K562 (cell line): ENCODE results near the gene LY6G6F. TPM values are rescaled to one million over a fixed set of nuclear protein-coding genes. Genes with fewer than 3 reads are reported as not detected.

Source experiments
- ARID1B ChIP-seq: fragments of 450-650 bp; IDR thresholded peaks from 2 replicates; pipeline ENCODE4 v1.6.1; 2016; ENCODE audit warnings: antibody characterized with exemption, mild to moderate bottlenecking, inconsistent platforms
- CBFA2T3 ChIP-seq: fragments of 450-650 bp; IDR thresholded peaks from 2 replicates; pipeline ENCODE4 v1.6.1; 2017
- EWSR1 ChIP-seq: fragments of 450-650 bp; IDR thresholded peaks from 2 replicates; pipeline ENCODE4 v1.6.1; 2018; ENCODE audit warnings: borderline replicate concordance, mild to moderate bottlenecking, low read depth, moderate library complexity; ENCODE audit not compliant: partially characterized antibody
- FOXP1 ChIP-seq: sonication (generic); formaldehyde crosslinking; IDR thresholded peaks from 2 replicates; pipeline ENCODE4 v1.8.0; 2022; ENCODE audit warnings: mild to moderate bottlenecking, missing genetic modification reagents
- GABPA ChIP-seq: fragments of 200-800 bp; sonication (Bioruptor generic); conservative IDR thresholded peaks from 2 replicates; pipeline ENCODE4 v1.6.1; 2016; ENCODE audit warnings: low read depth, missing genetic modification characterization, missing compliant biosample characterization
- MAFG ChIP-seq: fragments of 450-650 bp; conservative IDR thresholded peaks from 2 replicates; pipeline ENCODE4 v1.6.1; 2016; ENCODE audit warnings: missing genetic modification characterization, missing compliant biosample characterization
- NR1H2 ChIP-seq: sonication (generic); formaldehyde crosslinking; IDR thresholded peaks from 2 replicates; pipeline ENCODE4 v1.4.0; 2020; ENCODE audit warnings: mild to moderate bottlenecking, missing genetic modification reagents
- RBM17 ChIP-seq: fragments of 200-400 bp; formaldehyde crosslinking; IDR thresholded peaks from 2 replicates; pipeline ENCODE4 v1.6.1; 2017; ENCODE audit warnings: low read depth, mild to moderate bottlenecking, low read length, borderline replicate concordance
- RCOR1 ChIP-seq, 2 experiments: IDR thresholded peaks; 2 replicates each; pipeline ENCODE4 v1.6.1; 2012; ENCODE audit warnings: low read depth in 2 of 2, low read length in 2 of 2, borderline replicate concordance in 1 of 2, improper control_type of control experiment in 1 of 2
- SIX5 ChIP-seq, 2 experiments: IDR thresholded peaks; 2 replicates each; pipeline ENCODE4 v1.6.1; 2011; ENCODE audit warnings: low read length in 2 of 2, borderline replicate concordance in 1 of 2, low read depth in 1 of 2, mild to moderate bottlenecking in 1 of 2, moderate library complexity in 1 of 2; ENCODE audit not compliant: insufficient read depth in 1 of 2
- SREBF1 ChIP-seq: fragments of 150-350 bp; IDR thresholded peaks from 2 replicates; pipeline ENCODE4 v1.6.1; 2014; ENCODE audit warnings: antibody characterized with exemption, low read depth, low read length, borderline replicate concordance
- STAT5A ChIP-seq: IDR thresholded peaks from 2 replicates; pipeline ENCODE4 v1.6.1; 2012; ENCODE audit warnings: low read length, inconsistent platforms, borderline replicate concordance
- ZNF23 ChIP-seq: fragments of 250-450 bp; sonication (Bioruptor Pico); IDR thresholded peaks from 2 replicates; pipeline ENCODE4 v1.4.0; 2020; ENCODE audit warnings: mild to moderate bottlenecking
- ZNF668 ChIP-seq: fragments of 250-450 bp; sonication (Bioruptor Pico); IDR thresholded peaks from 2 replicates; pipeline ENCODE4 v1.8.0; 2022; ENCODE audit warnings: mild to moderate bottlenecking, inconsistent platforms
- polyA plus RNA-seq, 8 experiments: library from polyadenylated mRNA; depleted of rRNA in 4 of 8; stranded (reverse) in 5 of 8; unstranded in 3 of 8; fragments of >200 nt; fragmentation: Nextera tagmentation in 2 of 8; fragmentation: Illumina TruSeq in 1 of 8; extraction: Ambion mirVana in 2 of 8; extraction: Trizol in 1 of 8; gene quantifications; 2 replicates each; pipeline versions ENCODE4 v1.2.1 to v1.2.3, GENCODE V29; 2011 to 2014; ENCODE audit warnings: inconsistent platforms in 1 of 8, missing spikeins in 1 of 8
- total RNA-seq, 7 experiments: library from RNA; depleted of rRNA in 6 of 7; stranded (reverse); fragments of >200 nt in 6 of 7; fragmentation: Illumina TruSeq in 2 of 7; extraction: Trizol in 2 of 7; gene quantifications; 2 replicates each; pipeline versions ENCODE4 v1.2.1 to v1.2.3, GENCODE V29; 2011 to 2021; ENCODE audit warnings: low replicate concordance in 1 of 7
- TF ChIP-seq, protein P1 (sequence below): fragments of 150-350 bp; conservative IDR thresholded peaks from 2 replicates; pipeline ENCODE4 v1.6.1; 2014; ENCODE audit warnings: low read length
- TF ChIP-seq, protein P2 (sequence below): fragments of 450-650 bp; IDR thresholded peaks from 2 replicates; pipeline ENCODE4 v1.6.1; 2017; ENCODE audit warnings: antibody characterized with exemption
- TF ChIP-seq, protein P3 (sequence below), 2 experiments: IDR thresholded peaks; 2 replicates each; pipeline ENCODE4 v1.6.1; 2011; ENCODE audit warnings: borderline replicate concordance in 1 of 2, control low read depth in 1 of 2, low read depth in 1 of 2, low read length in 1 of 2, mild to moderate bottlenecking in 1 of 2, mixed read lengths in 1 of 2, moderate library complexity in 1 of 2; ENCODE audit not compliant: insufficient read depth in 1 of 2, insufficient read length in 1 of 2, poor library complexity in 1 of 2, severe bottlenecking in 1 of 2; ENCODE audit errors: extremely low read depth in 1 of 2
- TF ChIP-seq, protein P4 (sequence below): sonication (generic); formaldehyde crosslinking; IDR thresholded peaks from 2 replicates; pipeline ENCODE4 v1.4.0; 2020; ENCODE audit warnings: mild to moderate bottlenecking, missing genetic modification reagents

Gene LY6G6F
- total and polyA plus RNA-seq, 9 of the 15 experiments (the other 6 are each of a cell fraction or from before 2014, with no cell fraction given) = 0.14 to 0.50 (median 0.28) TPM; not detected in 2

DNA sequence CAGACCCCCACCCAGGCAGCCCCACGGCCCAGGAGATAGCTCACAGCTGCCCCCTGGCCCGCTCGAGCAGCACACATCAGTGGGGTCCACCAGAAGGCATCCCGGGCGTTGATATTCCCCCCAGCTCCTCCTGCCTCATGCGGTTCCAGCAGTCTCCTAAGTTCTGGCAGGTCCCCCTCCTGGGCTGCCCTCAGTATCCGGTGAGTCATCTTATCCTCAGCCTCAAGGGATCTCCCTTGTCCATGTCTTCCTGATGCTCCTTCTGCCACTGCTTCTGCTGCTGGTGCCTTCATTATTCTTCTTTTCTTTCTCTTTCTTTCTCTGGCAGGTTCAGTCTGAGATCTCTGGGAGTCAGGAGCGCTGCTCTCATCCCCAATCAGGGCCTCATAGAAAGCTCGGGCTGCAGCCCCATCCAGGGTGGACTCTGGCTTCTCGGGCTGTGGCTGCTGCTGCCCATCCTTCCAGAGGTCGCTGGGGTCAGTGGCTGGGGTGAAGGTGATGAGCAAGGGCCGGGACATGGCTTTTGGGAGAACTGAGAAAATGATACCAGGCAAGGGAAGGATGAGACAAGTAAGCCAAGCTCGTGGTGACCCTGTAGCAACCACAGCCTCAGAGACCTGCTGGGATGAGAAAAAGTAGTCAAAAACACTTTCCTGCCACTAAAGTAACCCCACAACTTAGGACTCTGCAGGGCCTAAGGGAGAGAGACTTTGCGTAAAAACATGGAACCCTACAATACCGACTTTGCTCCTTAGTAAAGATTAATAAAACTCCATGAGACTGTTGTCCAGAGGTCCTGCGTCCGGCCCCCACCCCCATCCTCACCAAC lies 42.5 kb upstream of the LY6G6F start (continued):
- TF ChIP-seq, protein P1, sequence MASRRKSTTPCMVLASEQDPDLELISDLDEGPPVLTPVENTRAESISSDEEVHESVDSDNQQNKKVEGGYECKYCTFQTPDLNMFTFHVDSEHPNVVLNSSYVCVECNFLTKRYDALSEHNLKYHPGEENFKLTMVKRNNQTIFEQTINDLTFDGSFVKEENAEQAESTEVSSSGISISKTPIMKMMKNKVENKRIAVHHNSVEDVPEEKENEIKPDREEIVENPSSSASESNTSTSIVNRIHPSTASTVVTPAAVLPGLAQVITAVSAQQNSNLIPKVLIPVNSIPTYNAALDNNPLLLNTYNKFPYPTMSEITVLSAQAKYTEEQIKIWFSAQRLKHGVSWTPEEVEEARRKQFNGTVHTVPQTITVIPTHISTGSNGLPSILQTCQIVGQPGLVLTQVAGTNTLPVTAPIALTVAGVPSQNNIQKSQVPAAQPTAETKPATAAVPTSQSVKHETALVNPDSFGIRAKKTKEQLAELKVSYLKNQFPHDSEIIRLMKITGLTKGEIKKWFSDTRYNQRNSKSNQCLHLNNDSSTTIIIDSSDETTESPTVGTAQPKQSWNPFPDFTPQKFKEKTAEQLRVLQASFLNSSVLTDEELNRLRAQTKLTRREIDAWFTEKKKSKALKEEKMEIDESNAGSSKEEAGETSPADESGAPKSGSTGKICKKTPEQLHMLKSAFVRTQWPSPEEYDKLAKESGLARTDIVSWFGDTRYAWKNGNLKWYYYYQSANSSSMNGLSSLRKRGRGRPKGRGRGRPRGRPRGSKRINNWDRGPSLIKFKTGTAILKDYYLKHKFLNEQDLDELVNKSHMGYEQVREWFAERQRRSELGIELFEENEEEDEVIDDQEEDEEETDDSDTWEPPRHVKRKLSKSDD = no peak
- TF ChIP-seq NR1H2 (CRISPR knock-in tag) = no peak; the same call in 1 of the 2 replicates
- TF ChIP-seq, protein P2, sequence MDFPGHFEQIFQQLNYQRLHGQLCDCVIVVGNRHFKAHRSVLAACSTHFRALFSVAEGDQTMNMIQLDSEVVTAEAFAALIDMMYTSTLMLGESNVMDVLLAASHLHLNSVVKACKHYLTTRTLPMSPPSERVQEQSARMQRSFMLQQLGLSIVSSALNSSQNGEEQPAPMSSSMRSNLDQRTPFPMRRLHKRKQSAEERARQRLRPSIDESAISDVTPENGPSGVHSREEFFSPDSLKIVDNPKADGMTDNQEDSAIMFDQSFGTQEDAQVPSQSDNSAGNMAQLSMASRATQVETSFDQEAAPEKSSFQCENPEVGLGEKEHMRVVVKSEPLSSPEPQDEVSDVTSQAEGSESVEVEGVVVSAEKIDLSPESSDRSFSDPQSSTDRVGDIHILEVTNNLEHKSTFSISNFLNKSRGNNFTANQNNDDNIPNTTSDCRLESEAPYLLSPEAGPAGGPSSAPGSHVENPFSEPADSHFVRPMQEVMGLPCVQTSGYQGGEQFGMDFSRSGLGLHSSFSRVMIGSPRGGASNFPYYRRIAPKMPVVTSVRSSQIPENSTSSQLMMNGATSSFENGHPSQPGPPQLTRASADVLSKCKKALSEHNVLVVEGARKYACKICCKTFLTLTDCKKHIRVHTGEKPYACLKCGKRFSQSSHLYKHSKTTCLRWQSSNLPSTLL = peak; percentile 50
- no peak for TF ChIP-seq GABPA (tag)
- no peak for TF ChIP-seq MAFG (tag)
- TF ChIP-seq ARID1B = no peak
- TF ChIP-seq, protein P3, sequence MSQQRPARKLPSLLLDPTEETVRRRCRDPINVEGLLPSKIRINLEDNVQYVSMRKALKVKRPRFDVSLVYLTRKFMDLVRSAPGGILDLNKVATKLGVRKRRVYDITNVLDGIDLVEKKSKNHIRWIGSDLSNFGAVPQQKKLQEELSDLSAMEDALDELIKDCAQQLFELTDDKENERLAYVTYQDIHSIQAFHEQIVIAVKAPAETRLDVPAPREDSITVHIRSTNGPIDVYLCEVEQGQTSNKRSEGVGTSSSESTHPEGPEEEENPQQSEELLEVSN (IDR thresholded peaks at IDR 0.05; ENCODE audit: borderline replicate concordance in 1 of 2, extremely low read depth in 1 of 2, insufficient read depth in 1 of 2, insufficient read length in 1 of 2, low read depth in 1 of 2, low read length in 1 of 2, poor library complexity in 1 of 2, severe bottlenecking in 1 of 2) = peak; percentile 32 to 79
- no peak for TF ChIP-seq ZNF23 (CRISPR knock-in tag)
- TF ChIP-seq ZNF668 (CRISPR knock-in tag) = no peak
- no peak for TF ChIP-seq EWSR1
- TF ChIP-seq CBFA2T3 = no peak
- TF ChIP-seq FOXP1 (CRISPR knock-in tag) = no peak
- peak in 1 of 2 experiments; percentile 91; a peak in 1 of 4 replicates for TF ChIP-seq RCOR1 (IDR thresholded peaks at IDR 0.05; ENCODE audit: borderline replicate concordance in 1 of 2, low read depth in 2 of 2, low read length in 2 of 2)
- TF ChIP-seq RBM17 = no peak
- no peak for TF ChIP-seq STAT5A
- TF ChIP-seq SIX5 (IDR thresholded peaks at IDR 0.05; ENCODE audit: borderline replicate concordance in 1 of 2, insufficient read depth in 1 of 2, low read depth in 1 of 2, low read length in 2 of 2) = no peak
- TF ChIP-seq, protein P4, sequence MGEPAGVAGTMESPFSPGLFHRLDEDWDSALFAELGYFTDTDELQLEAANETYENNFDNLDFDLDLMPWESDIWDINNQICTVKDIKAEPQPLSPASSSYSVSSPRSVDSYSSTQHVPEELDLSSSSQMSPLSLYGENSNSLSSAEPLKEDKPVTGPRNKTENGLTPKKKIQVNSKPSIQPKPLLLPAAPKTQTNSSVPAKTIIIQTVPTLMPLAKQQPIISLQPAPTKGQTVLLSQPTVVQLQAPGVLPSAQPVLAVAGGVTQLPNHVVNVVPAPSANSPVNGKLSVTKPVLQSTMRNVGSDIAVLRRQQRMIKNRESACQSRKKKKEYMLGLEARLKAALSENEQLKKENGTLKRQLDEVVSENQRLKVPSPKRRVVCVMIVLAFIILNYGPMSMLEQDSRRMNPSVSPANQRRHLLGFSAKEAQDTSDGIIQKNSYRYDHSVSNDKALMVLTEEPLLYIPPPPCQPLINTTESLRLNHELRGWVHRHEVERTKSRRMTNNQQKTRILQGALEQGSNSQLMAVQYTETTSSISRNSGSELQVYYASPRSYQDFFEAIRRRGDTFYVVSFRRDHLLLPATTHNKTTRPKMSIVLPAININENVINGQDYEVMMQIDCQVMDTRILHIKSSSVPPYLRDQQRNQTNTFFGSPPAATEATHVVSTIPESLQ = no peak; the same call in 1 of the 2 replicates
- TF ChIP-seq SREBF1 = no peak
